H1 (cell line): ENCODE measurements around the gene FGF13. TPM values are rescaled to one million over a fixed set of nuclear protein-coding genes. Genes with fewer than 3 reads are reported as not detected.

Source experiments
- CTCF ChIA-PET: fragments of 300-600 bp; sonication (Branson Sonifier 250); formaldehyde crosslinking; loops from one replicate; lab custom pipeline; 2021; ENCODE audit not compliant: partially characterized antibody; lab: Charles Lee
- POLR2A ChIA-PET: fragments of 300-600 bp; sonication (Branson Sonifier 250); formaldehyde crosslinking; loops from one replicate; lab custom pipeline; 2021; ENCODE audit warnings: inconsistent platforms; ENCODE audit not compliant: partially characterized antibody; lab: Charles Lee
- DNase-seq, 2 experiments: peaks; one replicate each; pipeline versions ENCODE4 v3.0.0 to v3.0.0-alpha.2; 2010 to 2022; ENCODE audit warnings: low spot score in 2 of 2, low read depth in 1 of 2, mixed read lengths in 1 of 2
- FAIRE-seq: peaks from 2 replicates; lab custom pipeline; 2011; peaks lifted over from hg19 to GRCh38; lab: Jason Lieb, UNC
- H2AFZ ChIP-seq: 2 replicates; pipeline ENCODE4 v1.8.1; 2012; ENCODE audit warnings: low read length, inconsistent platforms
- H2AK5ac ChIP-seq: 2 replicates; pipeline ENCODE4 v1.6.1; 2013; ENCODE audit warnings: low read depth, low read length
- H2BK120ac ChIP-seq: replicated peaks from 2 replicates; pipeline ENCODE3; 2013; ENCODE audit warnings: low read depth, low read length, inconsistent platforms
- H2BK12ac ChIP-seq: 2 replicates; pipeline ENCODE4 v1.6.1; 2013; ENCODE audit warnings: low read depth, low read length
- H2BK15ac ChIP-seq: 2 replicates; pipeline ENCODE4 v1.6.1; 2013; ENCODE audit warnings: low read length
- H2BK20ac ChIP-seq: 2 replicates; pipeline ENCODE4 v1.6.1; 2013; ENCODE audit warnings: low read length
- H2BK5ac ChIP-seq: 2 replicates; pipeline ENCODE4 v1.6.1; 2013; ENCODE audit warnings: low read depth, low read length
- H3K14ac ChIP-seq: 2 replicates; pipeline ENCODE4 v1.6.1; 2013; ENCODE audit warnings: inconsistent platforms; ENCODE audit not compliant: insufficient read length
- H3K18ac ChIP-seq: 2 replicates; pipeline ENCODE4 v1.6.1; 2013; ENCODE audit warnings: low read length; ENCODE audit errors: extremely low read depth
- H3K23ac ChIP-seq: 2 replicates; pipeline ENCODE4 v1.6.1; 2013; ENCODE audit warnings: inconsistent platforms; ENCODE audit not compliant: insufficient read length
- H3K23me2 ChIP-seq: 2 replicates; pipeline ENCODE4 v1.6.1; 2013; ENCODE audit warnings: low read depth, low read length
- H3K27ac ChIP-seq: 2 replicates; pipeline ENCODE4 v1.6.1; 2011; ENCODE audit warnings: low read depth, low read length, inconsistent platforms
- H3K27me3 ChIP-seq, 4 experiments: replicated peaks in 1 of 4; 1 replicate in 1 of 4; 2 replicates in 3 of 4; pipeline versions ENCODE4 v1.6.1 to v1.8.1; 2011 to 2013; ENCODE audit warnings: low read length in 3 of 4, mild to moderate bottlenecking in 3 of 4, inconsistent platforms in 2 of 4, mixed read lengths in 2 of 4, moderate library complexity in 1 of 4; ENCODE audit not compliant: control insufficient read depth in 3 of 4, insufficient read depth in 3 of 4; ENCODE audit errors: extremely low read depth in 1 of 4
- H3K36me3 ChIP-seq, 4 experiments: 2 replicates each; pipeline versions ENCODE4 v1.6.1 to v1.8.1; 2011 to 2013; ENCODE audit warnings: mild to moderate bottlenecking in 4 of 4, low read length in 3 of 4, moderate library complexity in 2 of 4, control low read depth in 1 of 4, inconsistent platforms in 1 of 4; ENCODE audit not compliant: insufficient read depth in 4 of 4, control insufficient read depth in 2 of 4
- H3K4ac ChIP-seq: replicated peaks from 2 replicates; pipeline ENCODE3; 2013; ENCODE audit warnings: low read length, low read depth, mixed read lengths, inconsistent platforms; ENCODE audit not compliant: insufficient read length
- H3K4me1 ChIP-seq, 4 experiments: replicated peaks in 1 of 4; 1 replicate in 1 of 4; 2 replicates in 3 of 4; pipeline versions ENCODE4 v1.6.1 to v1.8.1; 2011 to 2013; ENCODE audit warnings: low read length in 3 of 4, inconsistent platforms in 2 of 4, mixed read lengths in 1 of 4; ENCODE audit not compliant: insufficient read depth in 4 of 4, control insufficient read depth in 3 of 4
- H3K4me2 ChIP-seq, 2 experiments: 2 replicates each; pipeline versions ENCODE4 v1.6.1 to v1.8.1; 2011 to 2013; ENCODE audit warnings: low read depth in 2 of 2, low read length in 2 of 2, control low read depth in 1 of 2, inconsistent platforms in 1 of 2, mild to moderate bottlenecking in 1 of 2; ENCODE audit not compliant: insufficient read depth in 1 of 2
- H3K4me3 ChIP-seq, 4 experiments: fragments of 200-600, 300-600 bp in 1 of 4; sonication (generic), shearing (Covaris generic), sonication (Bioruptor Twin) in 1 of 4; 2 replicates each; pipeline versions ENCODE4 v1.5.1 to v1.8.1; 2011 to 2016; ENCODE audit warnings: low read length in 4 of 4, low read depth in 3 of 4, control low read depth in 2 of 4, inconsistent platforms in 2 of 4, mild to moderate bottlenecking in 2 of 4, mixed read lengths in 1 of 4, moderate library complexity in 1 of 4; ENCODE audit not compliant: insufficient read depth in 2 of 4; ENCODE audit errors: extremely low read depth in 1 of 4
- H3K56ac ChIP-seq: replicated peaks from 2 replicates; pipeline ENCODE3; 2013; ENCODE audit warnings: low read depth, mild to moderate bottlenecking, mixed read lengths, low read length, inconsistent platforms; ENCODE audit not compliant: insufficient read length
- H3K79me1 ChIP-seq: 2 replicates; pipeline ENCODE4 v1.6.1; 2013; ENCODE audit warnings: low read depth, low read length, control low read depth
- H3K79me2 ChIP-seq, 2 experiments: 2 replicates each; pipeline versions ENCODE4 v1.6.1 to v1.8.1; 2012 to 2013; ENCODE audit warnings: low read length in 2 of 2, mild to moderate bottlenecking in 2 of 2, inconsistent platforms in 1 of 2; ENCODE audit not compliant: insufficient read depth in 2 of 2, control insufficient read depth in 1 of 2
- H3K9ac ChIP-seq, 4 experiments: replicated peaks in 1 of 4; 1 replicate in 1 of 4; 2 replicates in 3 of 4; pipeline versions ENCODE4 v1.6.1 to v1.8.1; 2011 to 2013; ENCODE audit warnings: low read depth in 3 of 4, low read length in 3 of 4, control low read depth in 2 of 4, mild to moderate bottlenecking in 2 of 4, moderate library complexity in 2 of 4, inconsistent platforms in 1 of 4; ENCODE audit errors: extremely low read depth in 1 of 4
- H3K9me3 ChIP-seq, 2 experiments: 2 replicates each; pipeline versions ENCODE4 v1.6.1 to v1.8.1; 2012 to 2013; ENCODE audit warnings: mild to moderate bottlenecking in 2 of 2, moderate library complexity in 2 of 2, control low read depth in 1 of 2, inconsistent platforms in 1 of 2, low read depth in 1 of 2, low read length in 1 of 2, mixed read lengths in 1 of 2; ENCODE audit not compliant: insufficient read depth in 2 of 2
- H4K20me1 ChIP-seq, 2 experiments: replicated peaks in 1 of 2; 2 replicates each; pipeline versions ENCODE3 to v1.8.1; 2011 to 2013; ENCODE audit warnings: inconsistent platforms in 2 of 2, low read length in 2 of 2, mild to moderate bottlenecking in 1 of 2; ENCODE audit not compliant: insufficient read depth in 2 of 2, control insufficient read depth in 1 of 2
- H4K5ac ChIP-seq: 2 replicates; pipeline ENCODE4 v1.6.1; 2013; ENCODE audit warnings: low read length, low read depth, mixed read lengths, inconsistent platforms; ENCODE audit not compliant: insufficient read length
- H4K8ac ChIP-seq: 2 replicates; pipeline ENCODE4 v1.8.0; 2013; ENCODE audit warnings: mild to moderate bottlenecking, moderate library complexity, low read length, inconsistent platforms; ENCODE audit not compliant: insufficient read depth; ENCODE audit errors: extremely low read depth
- H4K91ac ChIP-seq: replicated peaks from 2 replicates; pipeline ENCODE3; 2013; ENCODE audit warnings: low read length, mixed read lengths, inconsistent platforms; ENCODE audit not compliant: insufficient read length
- ASH2L ChIP-seq: fragments of 200-600, 300-600 bp; sonication (generic); IDR thresholded peaks from one replicate; pipeline ENCODE4 v1.7.1; 2017; ENCODE audit warnings: low read length
- BRCA1 ChIP-seq: IDR thresholded peaks from 2 replicates; pipeline ENCODE4 v1.6.1; 2012; ENCODE audit warnings: low read depth, low read length, improper control_type of control experiment
- CHD2 ChIP-seq: IDR thresholded peaks from 2 replicates; pipeline ENCODE4 v1.6.1; 2012; ENCODE audit warnings: low read length, improper control_type of control experiment
- CTBP2 ChIP-seq: IDR thresholded peaks from 2 replicates; pipeline ENCODE4 v1.7.0; 2011; ENCODE audit warnings: borderline replicate concordance, mild to moderate bottlenecking, moderate library complexity, mixed read lengths, low read length; ENCODE audit not compliant: insufficient read depth, insufficient read length
- E2F6 ChIP-seq: IDR thresholded peaks from 2 replicates; pipeline ENCODE4 v1.6.1; 2012; ENCODE audit warnings: inconsistent platforms
- KDM5A ChIP-seq: fragments of 200-600 bp; IDR thresholded peaks from 2 replicates; pipeline ENCODE4 v1.7.1; 2012; ENCODE audit warnings: mild to moderate bottlenecking, low read length, inconsistent platforms, mixed read lengths
- NRF1 ChIP-seq: IDR thresholded peaks from 2 replicates; pipeline ENCODE4 v1.6.1; 2011; ENCODE audit warnings: mild to moderate bottlenecking, low read depth, low read length, improper control_type of control experiment
- POLR2AphosphoS5 ChIP-seq: IDR thresholded peaks from 2 replicates; pipeline ENCODE4 v1.6.1; 2011; ENCODE audit warnings: low read depth, low read length
- RAD21 ChIP-seq, 2 experiments: IDR thresholded peaks in 1 of 2; conservative IDR thresholded peaks in 1 of 2; 2 replicates each; pipeline ENCODE4 v1.6.1; 2011; ENCODE audit warnings: low read depth in 2 of 2, low read length in 2 of 2, improper control_type of control experiment in 1 of 2, inconsistent platforms in 1 of 2, mild to moderate bottlenecking in 1 of 2, moderate library complexity in 1 of 2
- RXRA ChIP-seq: IDR thresholded peaks from 2 replicates; pipeline ENCODE4 v1.6.1; 2011; ENCODE audit warnings: low read depth, mild to moderate bottlenecking, low read length, moderate library complexity; ENCODE audit not compliant: insufficient read depth
- SAP30 ChIP-seq: fragments of 300-600 bp; sonication (generic); IDR thresholded peaks from 2 replicates; pipeline ENCODE4 v1.7.1; 2012; ENCODE audit warnings: low read length, moderate library complexity, mild to moderate bottlenecking, inconsistent platforms; ENCODE audit not compliant: insufficient read depth, insufficient replicate concordance
- SP4 ChIP-seq: IDR thresholded peaks from 2 replicates; pipeline ENCODE4 v1.6.1; 2012; ENCODE audit warnings: low read length, inconsistent platforms
- TAF1 ChIP-seq: IDR thresholded peaks from 2 replicates; pipeline ENCODE4 v1.6.1; 2011; ENCODE audit warnings: mild to moderate bottlenecking, low read depth, low read length
- TAF7 ChIP-seq: optimal IDR thresholded peaks from 2 replicates; pipeline ENCODE3; 2011; ENCODE audit warnings: low read depth, mild to moderate bottlenecking, inconsistent platforms, low read length, moderate library complexity, borderline replicate concordance
- WGBS, 2 experiments: shearing (Covaris generic) in 1 of 2; methylation state at CpG; one replicate each; pipeline versions ENCODE4 v1.1.6 to v1.1.7; 2013 to 2015; ENCODE audit warnings: low lambda C conversion rate in 2 of 2, mixed read lengths in 2 of 2, inconsistent platforms in 1 of 2, low coverage in 1 of 2, missing lambda C conversion rate in 1 of 2; ENCODE audit not compliant: insufficient replicate concordance in 2 of 2, insufficient coverage in 1 of 2, insufficient read length in 1 of 2; ENCODE audit errors: extremely low coverage in 1 of 2, missing lambda C conversion rate in 1 of 2; 5-methylcytosine and 5-hydroxymethylcytosine counted together
- polyA plus RNA-seq, 7 experiments: library from polyadenylated mRNA; depleted of rRNA in 3 of 7; stranded (reverse) in 5 of 7; unstranded in 2 of 7; fragments of >200 nt in 5 of 7; fragments of 200-250 nt in 2 of 7; gene quantifications; 1 replicate in 5 of 7; 2 replicates in 1 of 7; 4 replicates in 1 of 7; pipeline versions ENCODE4 v1.2.1 to v1.2.3, GENCODE V29; 2011 to 2013; ENCODE audit warnings: missing spikeins in 2 of 7, mixed read lengths in 2 of 7
- total RNA-seq: library from RNA; stranded (reverse); fragmentation: NEBNext Ultra II Directional; extraction: Animal tissue kit (Norgen Biotek cat#: 25700); gene quantifications from 2 replicates; pipeline ENCODE4 v1.2.1, GENCODE V29; 2021

The FGF13 gene
- total and polyA plus RNA-seq, 2 of the 8 experiments (the other 6 are each of a cell fraction or from before 2014, with no cell fraction given): 10.1 to 36.1 TPM

GRCh38 chrX:138718941-138719340 lies 7.4 kb upstream of the FGF13 start:
- no peak overlapping the region for H2BK12ac ChIP-seq
- no peak overlapping the region for H4K8ac ChIP-seq
- no peak overlapping the region for H3K56ac ChIP-seq
- POLR2A ChIA-PET: no interaction called here
- H3K14ac ChIP-seq: no peak overlapping the region
- H2BK15ac ChIP-seq: no peak overlapping the region
- no peak overlapping the region for H3K23ac ChIP-seq
- H3K4me3 ChIP-seq: no peak overlapping the region
- H3K4ac ChIP-seq: no peak overlapping the region
- FAIRE-seq: no peak
- no peak overlapping the region for H2BK20ac ChIP-seq
- no peak for DNase-seq
- no peaks in the 10 kb centered on the region; a peak in 1 of 8 replicates for H3K36me3 ChIP-seq
- H3K79me2 ChIP-seq: no peaks in the 10 kb centered on the region
- no peak overlapping the region for H2BK5ac ChIP-seq
- H3K9ac ChIP-seq: no peak overlapping the region
- no peaks in the 10 kb centered on the region for H3K4me1 ChIP-seq
- no peak overlapping the region for H2AK5ac ChIP-seq
- no peak overlapping the region for H2AFZ ChIP-seq
- no peaks in the 10 kb centered on the region for H3K79me1 ChIP-seq
- no peak overlapping the region for H3K18ac ChIP-seq
- H3K4me2 ChIP-seq: no peak overlapping the region
- H3K23me2 ChIP-seq: no peaks in the 10 kb centered on the region
- CTCF ChIA-PET: no interaction called here
- no peak overlapping the region for H4K5ac ChIP-seq
- no peaks in the 10 kb centered on the region for H4K20me1 ChIP-seq
- no peaks in the 10 kb centered on the region for H3K27me3 ChIP-seq
- no peak overlapping the region for H4K91ac ChIP-seq
- WGBS, 2 experiments: 100% methylated on average over 1 of the region's 1 CpG; no CpG with 5 or more reads in 1 of the 2 experiments
- no peak overlapping the region for H3K27ac ChIP-seq
- no peak overlapping the region for H2BK120ac ChIP-seq
- H3K9me3 ChIP-seq: no peaks in the 10 kb centered on the region
- no peak for TF ChIP-seq TAF7
- TF ChIP-seq E2F6: no peak
- TF ChIP-seq POLR2AphosphoS5: no peak
- no peak for TF ChIP-seq KDM5A
- TF ChIP-seq SAP30: no peak
- no peak for TF ChIP-seq NRF1
- TF ChIP-seq CTBP2: no peak
- TF ChIP-seq ASH2L: no peak
- no peak for TF ChIP-seq SP4
- TF ChIP-seq TAF1: no peak
- TF ChIP-seq CHD2: no peak
- no peak for TF ChIP-seq RXRA
- TF ChIP-seq BRCA1: no peak
- TF ChIP-seq RAD21 (IDR thresholded peaks at IDR 0.05 in 1 of 2, conservative IDR thresholded peaks at IDR 0.05 in 1 of 2; ENCODE audit: low read depth in 2 of 2, low read length in 2 of 2): no peak
